NCI-H1930 (cell line): ENCODE results near the gene KDM4C.
"Not testable (repeated sequence)": the region's sequence is repeated elsewhere in the genome, so short reads cannot be mapped to it uniquely, and the experiment has no call there.

Source experiments
- DNase-seq, 2 experiments: peaks; one replicate each; lab custom pipeline; 2025; lab: John Stamatoyannopoulos, UW

KDM4C gene

DNA sequence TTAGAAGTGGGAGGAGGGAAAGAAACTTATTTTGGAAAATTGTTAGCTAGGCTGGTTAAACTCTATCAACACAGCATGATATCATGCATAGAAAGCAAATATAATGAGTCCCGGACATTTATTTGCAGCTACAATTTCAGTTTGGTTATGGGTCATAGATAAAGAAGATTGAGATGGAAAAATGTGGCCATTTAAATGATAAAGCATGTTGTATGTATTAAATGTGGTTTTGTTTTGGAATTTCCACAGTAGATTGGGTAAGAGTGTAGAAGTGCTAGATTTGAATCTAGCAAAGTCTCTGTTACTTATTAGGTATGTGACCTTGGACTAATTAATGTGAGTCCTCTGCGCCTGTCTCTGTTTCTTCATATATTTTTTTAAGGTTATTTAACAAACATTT lies 217.4 kb downstream of the KDM4C start:
- DNase-seq, result no peak

DNA sequence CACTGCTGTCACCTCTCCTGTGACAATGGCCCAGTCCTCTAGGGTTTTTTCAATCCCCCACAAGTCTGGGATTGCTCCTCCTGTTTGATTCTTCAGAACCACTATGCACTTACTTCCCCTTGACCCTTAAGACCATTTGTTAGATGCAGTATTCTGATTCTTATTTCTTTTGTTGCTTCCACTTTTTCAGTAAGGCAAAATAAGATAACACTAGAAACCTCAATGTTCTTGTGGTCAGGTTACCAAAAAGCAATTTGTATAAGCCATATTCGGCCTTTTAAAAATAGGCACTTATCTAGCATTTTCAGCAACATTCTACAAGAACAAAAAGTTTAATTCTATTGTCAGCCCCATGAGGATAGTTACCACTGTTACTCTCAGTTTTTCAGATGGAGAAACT lies 220.0 kb downstream of the KDM4C start:
- no peak for DNase-seq

DNA sequence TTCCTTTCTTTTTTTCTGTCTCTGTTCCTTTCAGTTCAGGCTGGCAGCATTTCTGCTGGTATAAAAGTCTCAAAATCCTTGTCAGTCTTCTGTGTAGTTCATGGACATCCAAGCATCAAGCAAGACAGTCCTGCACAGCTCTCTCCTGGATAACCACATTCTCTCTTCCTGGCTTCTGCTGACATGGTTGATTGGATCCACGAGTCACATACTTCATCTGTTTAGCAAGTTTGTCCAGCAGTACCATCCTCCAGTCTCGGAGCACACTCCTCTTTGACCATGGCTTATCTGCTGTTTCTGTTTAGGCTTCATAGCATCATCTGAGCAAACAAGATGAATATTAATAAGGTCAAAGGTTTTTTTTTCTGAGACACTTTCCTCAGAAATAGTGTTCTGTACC lies 220.8 kb downstream of the KDM4C start:
- DNase-seq, result no peak

DNA sequence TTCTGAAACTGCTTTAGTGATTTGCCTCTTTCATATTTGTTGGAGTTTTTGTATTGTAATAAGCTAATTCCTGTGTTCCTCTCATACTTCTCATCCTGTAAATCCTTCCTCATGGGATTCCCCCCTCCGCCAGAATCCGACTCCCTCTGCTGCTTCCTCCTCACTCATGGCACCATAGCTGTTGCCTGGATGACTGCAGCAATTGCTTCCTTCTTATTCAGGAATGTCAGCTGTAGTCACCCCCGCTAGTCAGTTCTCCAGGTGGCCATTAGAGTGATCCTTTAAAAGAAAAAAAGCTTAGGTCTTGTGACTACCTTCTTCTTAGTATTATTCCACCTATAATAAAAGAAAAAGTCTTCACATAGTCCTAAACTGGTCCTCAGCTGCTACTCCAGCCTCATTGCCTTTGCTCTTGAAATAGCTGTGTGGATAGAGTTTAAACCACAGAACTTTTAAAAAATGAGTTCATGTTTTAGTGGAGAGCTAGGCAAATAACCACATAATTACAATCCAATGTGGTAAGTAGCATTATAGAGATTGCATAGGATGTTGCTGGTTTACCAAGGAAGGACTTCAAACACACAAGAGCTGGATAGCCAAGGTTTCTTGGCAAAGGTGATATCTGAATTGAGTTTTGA lies 227.3 kb downstream of the KDM4C start:
- no peak for DNase-seq

DNA sequence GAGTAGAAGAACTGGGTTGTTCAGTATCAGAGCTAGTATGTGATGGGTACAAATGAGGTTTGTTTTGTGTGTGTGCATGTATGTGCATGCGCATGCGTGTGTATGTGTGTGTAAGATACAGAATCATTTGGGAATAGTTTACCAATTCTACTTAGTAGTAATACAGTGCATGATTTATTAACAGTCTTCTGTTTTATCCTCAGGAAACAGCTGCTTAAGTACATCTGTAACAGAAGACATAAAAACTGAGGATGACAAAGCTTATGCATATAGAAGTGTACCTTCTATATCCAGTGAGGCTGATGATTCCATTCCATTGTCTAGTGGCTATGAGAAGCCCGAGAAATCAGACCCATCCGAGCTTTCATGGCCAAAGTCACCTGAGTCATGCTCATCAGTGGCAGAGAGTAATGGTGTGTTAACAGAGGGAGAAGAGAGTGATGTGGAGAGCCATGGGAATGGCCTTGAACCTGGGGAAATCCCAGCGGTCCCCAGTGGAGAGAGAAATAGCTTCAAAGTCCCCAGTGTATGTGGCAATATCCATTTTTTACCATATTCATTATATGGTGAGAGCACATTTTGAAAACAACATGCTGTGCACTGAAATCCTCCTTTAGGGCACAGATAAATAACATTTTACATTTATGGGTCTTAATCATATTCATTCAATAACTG lies 228.5 kb downstream of the KDM4C start:
- no peak for DNase-seq

DNA sequence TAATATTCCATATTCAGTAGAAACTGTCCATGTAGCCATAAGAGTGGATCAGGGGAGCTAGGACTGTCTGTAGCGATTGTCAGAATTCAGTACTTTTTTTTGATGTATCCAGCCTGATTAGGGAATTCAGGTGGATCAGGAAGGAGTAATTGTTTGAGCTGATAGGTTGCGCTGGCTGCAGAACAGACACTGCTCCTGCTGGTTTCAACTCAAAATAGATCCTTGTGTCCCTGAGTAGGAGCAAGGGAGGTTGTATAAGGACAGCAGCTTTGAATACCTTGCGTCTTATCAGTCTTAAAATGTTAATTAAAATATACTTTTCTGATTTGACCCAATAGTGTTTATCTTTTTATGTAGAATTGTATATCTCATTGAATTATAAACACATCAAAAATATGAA lies 229.6 kb downstream of the KDM4C start:
- no peak for DNase-seq

DNA sequence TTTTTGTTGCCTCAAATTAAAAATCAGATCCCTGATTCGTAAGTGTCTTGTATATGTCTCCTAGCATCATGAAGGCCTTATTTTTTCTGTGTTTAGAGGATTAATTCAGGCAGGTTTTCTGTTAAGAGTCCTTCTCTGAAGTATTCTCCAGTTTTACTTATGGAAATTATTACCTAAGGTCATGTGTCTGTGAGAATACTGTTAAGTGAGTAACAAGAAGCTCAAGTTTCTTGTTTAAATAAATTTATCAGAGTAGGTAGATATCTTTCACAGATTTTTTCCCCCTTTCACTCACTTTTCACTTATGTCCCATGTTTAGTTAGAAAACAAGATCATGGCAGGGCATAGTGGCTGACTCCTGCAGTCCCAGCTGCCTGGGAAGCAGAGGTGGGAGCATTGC lies 233.6 kb downstream of the KDM4C start:
- DNase-seq, result no peak

DNA sequence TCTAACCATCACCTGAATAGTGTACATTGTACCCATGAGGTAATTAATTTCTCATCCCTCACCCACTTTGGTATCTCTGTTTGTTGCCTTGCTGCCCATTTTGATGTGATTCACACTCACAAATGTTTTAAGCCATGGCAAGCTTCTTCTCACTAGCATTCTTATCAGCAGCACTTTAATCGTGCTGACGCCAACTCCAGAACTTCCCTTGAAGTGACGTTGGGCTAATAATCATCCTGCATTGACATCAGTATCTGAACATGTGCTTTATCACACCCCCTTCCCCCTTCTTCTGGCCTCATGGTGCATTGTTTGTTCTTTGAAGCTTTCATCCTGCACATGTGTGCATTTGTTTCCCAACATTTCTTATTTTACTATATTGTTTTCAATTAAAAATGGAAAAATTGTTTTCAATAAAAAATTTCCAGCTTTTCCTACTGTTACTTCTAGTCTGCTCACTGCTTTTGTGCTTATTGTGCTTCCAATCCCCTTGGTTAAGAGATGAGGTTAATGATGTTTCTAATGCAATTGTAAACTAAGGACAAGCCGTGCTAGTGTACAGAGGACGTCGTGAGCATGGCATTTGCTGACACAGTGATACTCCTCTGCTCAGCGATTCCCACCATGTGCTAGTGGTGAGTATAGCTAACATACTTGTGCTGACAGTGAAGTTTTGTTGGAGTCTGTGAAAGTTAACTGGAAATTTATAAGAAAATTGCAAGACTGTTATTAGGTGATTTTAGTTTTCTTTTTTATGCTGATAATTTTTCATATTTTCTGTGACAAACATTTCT lies 238.5 kb downstream of the KDM4C start:
- DNase-seq, result no peak

DNA sequence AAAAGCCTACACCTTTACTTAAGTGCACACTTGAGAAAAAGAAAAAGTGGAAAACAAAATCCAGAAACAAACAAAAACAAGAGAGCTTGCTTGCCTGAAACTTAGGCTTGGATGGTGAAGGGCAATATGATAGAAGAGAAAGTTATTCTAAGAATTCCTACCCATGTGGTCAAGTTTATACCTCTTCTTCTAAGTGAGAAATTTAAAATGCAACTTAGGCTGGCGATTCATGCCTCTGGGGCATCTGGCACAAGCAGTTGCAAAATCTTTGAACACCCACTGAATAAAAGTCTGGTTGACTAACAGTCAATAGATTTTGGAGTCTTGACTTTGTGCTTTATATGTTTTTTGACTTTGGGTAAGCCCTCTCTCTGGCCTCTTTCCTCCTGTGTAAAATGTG lies 239.6 kb downstream of the KDM4C start:
- DNase-seq, result no peak

DNA sequence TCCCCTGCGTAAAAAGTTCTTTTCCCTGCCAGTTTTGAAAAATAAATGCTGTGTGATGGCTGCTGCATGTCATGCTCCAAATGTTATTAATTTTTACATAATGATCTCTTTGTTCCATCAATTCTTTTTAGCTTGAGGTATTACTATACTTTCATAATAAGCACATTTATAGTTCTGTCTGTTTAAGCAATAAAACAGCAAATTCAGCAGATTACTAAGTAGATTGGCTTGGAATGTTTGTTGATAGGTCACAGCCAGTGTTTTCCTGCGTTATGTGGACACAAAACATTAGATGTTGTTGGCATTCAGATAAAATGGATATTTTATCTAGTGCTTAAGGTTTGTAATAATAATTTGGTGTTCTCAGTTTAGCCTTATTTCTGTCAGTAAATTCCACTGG lies 242.0 kb downstream of the KDM4C start:
- no peak for DNase-seq

DNA sequence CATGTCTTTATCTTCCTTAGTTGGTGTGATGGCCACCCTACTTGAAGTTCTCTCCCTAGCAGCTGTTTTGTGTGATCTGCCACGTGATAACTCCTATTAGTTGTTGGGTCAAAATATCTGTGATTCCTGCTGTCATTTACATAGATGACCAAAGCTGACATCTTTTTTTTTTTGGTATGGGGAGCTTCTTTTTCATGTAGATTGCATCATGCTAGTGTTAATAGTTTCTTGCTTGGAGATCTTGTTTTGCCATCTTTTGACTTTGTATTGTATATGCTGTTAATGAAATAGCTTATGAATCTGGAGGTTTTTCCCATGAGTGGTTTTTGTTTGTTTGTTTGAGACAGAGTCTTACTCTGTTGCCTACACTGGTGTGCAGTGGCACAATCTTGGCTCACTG lies 243.8 kb downstream of the KDM4C start:
- DNase-seq, result no peak

DNA sequence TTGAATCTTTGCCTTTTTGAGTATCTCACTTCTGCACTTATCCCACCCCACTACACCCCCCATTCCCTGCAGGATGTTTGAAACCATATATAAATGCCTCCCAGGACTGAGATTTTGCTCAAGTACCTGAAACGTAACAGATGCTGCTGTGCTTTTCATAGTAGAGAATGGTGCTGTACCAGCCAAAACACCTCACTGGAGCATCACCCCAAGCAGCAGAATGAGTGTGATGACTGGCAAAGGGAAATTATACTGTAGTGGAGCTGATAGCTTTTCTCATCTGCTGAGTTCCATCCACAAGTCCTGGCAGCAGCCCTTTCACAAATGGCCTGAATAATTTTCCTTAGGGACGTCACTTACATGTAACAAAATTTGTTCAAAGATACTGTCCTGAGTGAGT lies 246.1 kb downstream of the KDM4C start:
- no peak for DNase-seq

DNA sequence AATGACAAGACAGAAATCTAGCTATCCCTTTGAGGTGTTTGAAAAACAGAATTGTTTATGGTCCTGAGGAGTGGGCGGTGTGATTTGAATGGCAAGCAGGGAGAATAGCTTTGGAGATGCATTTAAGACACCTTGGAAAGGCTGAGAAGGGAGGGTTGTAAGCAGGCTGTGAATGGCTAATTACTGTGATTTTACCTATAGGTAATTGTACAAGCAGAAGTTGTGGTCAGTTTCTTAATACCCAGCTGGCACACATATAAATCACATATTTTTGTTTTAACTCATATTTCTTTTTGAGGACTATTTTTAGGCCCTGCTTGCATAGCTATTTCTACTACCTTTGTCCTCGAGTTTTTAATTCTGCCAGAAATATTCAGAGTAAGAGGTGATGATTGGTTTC lies 248.6 kb downstream of the KDM4C start:
- DNase-seq, result no peak

DNA sequence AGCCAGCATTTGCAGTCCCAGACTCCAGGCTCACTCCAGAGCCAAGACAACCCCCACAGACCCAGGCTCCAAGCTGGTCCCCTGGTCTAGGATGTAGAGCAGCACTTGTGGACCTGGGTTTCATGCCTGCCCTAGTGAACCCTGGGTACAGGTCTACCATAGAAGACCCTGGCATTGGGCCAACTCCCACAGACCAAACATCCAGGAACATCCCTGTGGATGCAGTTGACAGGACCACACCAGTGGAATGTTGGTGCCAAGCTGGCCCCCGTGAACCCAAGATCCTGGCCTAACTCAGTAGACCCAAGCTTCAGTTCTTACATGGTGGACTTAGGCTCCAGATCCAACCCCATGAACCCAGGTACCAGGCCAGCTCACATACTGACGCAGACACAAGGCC lies 250.6 kb downstream of the KDM4C start:
- DNase-seq, result no peak

DNA sequence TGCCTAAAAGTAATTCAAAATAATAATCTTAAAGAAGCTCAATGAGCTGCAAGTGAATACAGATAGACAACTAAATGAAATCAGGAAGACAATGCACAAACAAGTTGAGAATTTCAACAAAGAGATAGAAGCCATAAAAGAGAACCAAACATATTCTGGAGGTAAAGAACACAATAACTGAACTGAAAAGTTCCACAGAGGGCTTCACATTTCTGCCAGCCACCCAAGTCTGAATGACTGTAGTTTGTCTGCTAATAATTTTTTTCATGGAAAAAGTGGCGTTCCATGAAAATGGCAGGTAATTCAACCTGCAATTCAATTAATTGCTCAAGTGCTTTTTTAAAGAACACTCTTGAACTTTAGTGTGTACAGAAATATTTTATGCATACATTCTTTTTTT lies 251.3 kb downstream of the KDM4C start:
- no peak for DNase-seq

DNA sequence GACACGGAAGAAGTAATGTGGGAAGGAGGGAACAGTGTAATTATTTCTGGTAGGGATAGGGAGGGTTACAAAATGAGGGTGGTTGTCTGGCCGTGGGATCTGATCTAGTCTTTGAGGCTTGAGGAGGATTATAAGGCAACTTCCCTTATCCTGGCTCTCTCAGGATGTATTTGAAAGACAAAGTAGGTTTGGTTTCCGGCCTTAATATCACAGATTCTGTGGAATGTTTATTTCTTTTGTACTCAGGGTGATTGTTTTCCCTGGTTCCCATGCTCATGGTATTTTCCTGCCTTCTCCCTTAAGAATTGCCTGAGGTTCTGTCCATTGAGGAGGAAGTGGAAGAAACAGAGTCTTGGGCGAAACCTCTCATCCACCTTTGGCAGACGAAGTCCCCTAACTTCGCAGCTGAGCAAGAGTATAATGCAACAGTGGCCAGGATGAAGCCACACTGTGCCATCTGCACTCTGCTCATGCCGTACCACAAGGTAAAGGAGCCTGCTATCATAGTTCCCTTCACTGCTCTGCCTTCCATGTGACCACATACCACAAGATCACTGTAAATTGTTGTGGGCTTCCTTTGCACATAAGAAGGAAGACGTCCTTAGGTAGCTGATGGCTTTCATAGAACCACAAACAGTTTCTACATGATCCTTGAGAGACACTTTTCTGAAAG lies 253.8 kb downstream of the KDM4C start:
- no peak for DNase-seq

DNA sequence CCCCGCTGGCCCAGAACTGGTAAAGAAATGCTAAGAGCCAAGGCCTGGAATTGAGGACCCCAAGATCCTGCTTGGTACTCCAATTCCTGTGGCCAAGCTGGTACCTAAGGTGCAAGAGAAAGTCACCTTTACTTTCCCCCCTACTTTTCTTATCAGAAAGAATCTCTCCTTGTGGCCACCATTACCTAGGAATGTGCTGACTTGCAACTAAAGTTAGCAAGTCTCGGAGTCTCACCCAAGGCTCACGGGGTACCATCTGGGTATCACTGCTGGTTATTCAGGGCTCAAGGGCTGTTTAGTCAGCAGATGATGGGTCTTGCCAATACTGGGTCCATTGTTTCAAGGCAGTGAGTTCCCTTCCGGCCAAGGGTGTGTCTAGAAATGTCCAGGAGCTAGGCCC lies 270.2 kb downstream of the KDM4C start:
- no peak for DNase-seq

DNA sequence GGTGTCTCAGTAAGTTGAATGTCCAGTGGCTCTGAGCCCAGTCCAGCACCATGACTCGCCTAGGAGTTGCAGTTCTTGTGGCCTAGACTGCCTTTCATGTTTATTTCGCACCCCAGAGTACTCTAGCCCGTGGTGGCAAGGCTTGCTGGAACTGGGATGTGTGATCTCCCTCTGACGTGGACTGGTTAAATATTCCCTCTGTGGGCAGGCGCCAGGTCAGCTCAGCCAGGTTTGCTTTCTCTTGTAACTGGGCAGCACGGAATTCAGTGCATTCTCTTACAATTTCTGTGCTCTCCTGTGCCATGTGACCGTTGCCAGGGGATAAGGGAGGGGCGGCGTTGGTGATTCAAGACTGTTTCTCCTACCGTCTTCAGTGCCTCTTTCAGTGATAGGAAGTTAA lies 270.8 kb downstream of the KDM4C start:
- DNase-seq, result no peak

DNA sequence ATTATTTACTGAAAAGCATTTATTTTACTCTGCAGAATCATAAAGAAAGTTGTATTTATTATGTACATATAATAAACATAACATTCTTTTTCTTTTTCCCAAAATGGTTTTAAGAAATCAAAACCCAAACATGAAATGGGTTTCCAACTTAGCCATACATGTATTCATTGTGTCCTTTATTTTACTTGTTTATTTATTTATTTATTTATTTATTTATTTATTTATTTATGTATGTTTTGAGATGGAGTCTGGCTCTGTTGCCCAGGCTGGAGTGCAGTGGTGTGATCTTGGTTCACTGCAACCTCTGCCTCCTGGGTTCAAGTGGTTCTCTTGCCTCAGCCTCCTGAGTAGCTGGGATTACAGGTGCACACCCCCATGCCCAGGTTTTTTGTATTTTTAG lies 273.2 kb downstream of the KDM4C start:
- not testable (repeated sequence) for DNase-seq

DNA sequence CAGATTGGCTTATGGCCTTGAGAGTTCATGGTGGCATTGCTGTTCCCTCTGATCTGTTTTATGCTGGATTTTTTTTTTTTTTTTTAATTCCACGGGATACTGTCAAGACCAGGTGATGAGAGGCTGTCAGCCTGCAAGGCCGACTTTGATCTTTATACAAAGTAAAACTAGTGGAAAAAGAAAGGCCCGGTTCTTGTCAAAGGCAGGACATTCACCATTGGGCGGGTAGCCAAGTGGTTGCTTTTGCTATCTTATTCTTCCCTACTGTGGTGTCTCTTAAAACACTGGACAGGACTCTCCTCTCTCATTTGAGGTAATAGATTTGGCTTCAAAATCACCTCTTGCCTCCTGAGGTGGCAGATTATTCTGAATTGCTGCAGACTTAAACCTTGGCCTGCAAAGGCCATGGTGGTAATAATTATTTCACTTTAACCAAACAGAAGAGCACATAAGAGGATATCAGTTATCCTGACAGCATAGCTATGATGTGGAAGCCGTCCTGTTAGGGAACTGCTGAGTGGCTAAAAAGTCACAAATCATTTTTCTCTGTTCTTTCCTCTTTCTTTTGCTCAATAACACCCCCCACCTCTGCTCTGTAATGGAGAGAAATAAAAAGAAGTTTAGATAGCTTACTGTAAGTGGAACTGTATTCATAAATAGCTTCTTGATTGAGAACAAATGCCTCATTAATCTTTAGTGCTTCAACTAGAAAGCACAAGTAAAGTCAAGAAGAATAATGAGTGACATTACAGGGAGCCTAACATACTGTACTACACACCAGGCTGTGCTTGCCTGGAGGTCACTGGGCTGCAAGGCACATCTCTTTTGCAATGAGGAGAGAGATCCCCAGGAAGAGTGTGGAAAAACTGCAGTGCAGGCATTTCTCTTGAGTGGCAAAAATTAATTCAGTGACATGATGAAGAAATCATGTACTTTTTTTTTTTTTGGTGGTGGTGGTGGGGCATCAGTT lies 275.6 kb downstream of the KDM4C start:
- DNase-seq, result no peak

DNA sequence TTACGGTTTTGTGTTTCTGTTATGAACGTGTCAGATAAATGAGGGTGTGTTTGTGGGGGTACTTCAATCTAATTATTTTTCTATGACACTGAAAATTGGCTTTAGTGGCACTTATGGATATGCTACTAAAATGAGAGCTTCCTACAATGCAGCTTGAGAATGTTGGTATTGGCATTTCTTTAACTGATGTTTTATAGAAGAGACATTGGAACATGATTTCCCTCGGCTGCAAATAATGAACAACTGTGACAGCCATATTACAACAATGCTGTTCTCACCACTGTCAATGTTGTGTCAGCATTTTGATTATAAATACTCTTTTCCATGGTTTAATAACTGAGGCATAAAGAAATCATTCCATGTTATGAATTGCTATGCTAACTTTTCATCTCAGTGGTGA lies 279.4 kb downstream of the KDM4C start:
- DNase-seq, result no peak

DNA sequence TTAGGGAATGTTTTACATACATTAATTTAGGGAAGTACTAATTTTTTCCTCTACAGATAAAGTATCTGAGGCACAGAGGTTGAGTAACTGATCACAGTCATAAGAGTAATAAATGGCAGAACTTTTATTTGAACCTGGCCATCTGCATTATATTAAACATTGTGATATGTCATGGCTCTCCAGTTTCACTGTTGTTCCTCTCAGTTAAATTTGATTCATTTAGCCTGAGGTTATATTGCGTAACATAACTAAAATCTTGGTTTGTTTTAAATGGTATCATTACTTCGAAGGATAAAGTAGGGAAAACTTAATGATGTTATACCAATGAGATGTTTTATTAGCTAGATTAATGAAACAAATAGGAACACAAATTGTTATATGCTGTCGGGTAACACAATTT lies 284.4 kb downstream of the KDM4C start:
- no peak for DNase-seq
